B cell (primary cell): ENCODE results near the gene STT3B. TPM values are rescaled to one million over a fixed set of nuclear protein-coding genes. Genes with fewer than 3 reads are reported as not detected.

Experiments used
- ATAC-seq: fragments of 200-7000 bp; cut with Tn5 transposase; one replicate; pipeline ENCODE4 v1.10.0; 2021; ENCODE audit warnings: low read depth, mild to moderate bottlenecking, moderate number of reproducible peaks, moderate library complexity
- CTCF ChIA-PET: fragments of 350-600 bp; sonication (Branson Sonifier 250); formaldehyde crosslinking; loops from one replicate; lab custom pipeline; 2021; ENCODE audit warnings: antibody characterized with exemption, inconsistent platforms; lab: Charles Lee
- POLR2A ChIA-PET: fragments of 350-600 bp; sonication (Branson Sonifier 250); formaldehyde crosslinking; loops from one replicate; lab custom pipeline; 2021; ENCODE audit warnings: antibody characterized with exemption; lab: Charles Lee
- DNase-seq: peaks from one replicate; pipeline ENCODE4 v3.0.0; 2013
- H2AFZ ChIP-seq: 2 replicates; pipeline ENCODE4 v1.6.1; 2012; ENCODE audit warnings: mild to moderate bottlenecking, low read depth, low read length; ENCODE audit not compliant: insufficient read depth, poor library complexity, severe bottlenecking
- H3K27ac ChIP-seq, 2 donors: 1 replicate in 1 of 2; 2 replicates in 1 of 2; pipeline ENCODE4 v1.5.1; 2012 to 2013; ENCODE audit warnings: low read length in 2 of 2, mild to moderate bottlenecking in 2 of 2, moderate library complexity in 1 of 2
- H3K27me3 ChIP-seq, 4 experiments: fragments of 200-600 bp in 1 of 4; sonication (generic) in 1 of 4; replicated peaks in 1 of 4; 1 replicate in 2 of 4; 2 replicates in 2 of 4; pipeline versions ENCODE4 v1.6.1 to v1.7.0; 2013 to 2016; ENCODE audit warnings: low read length in 3 of 4, mild to moderate bottlenecking in 2 of 4, mixed read lengths in 1 of 4, moderate library complexity in 1 of 4; ENCODE audit not compliant: insufficient read depth in 4 of 4, control insufficient read depth in 3 of 4; ENCODE audit errors: control extremely low read depth in 1 of 4
- H3K36me3 ChIP-seq, 2 experiments: replicated peaks in 1 of 2; 1 replicate in 1 of 2; 2 replicates in 1 of 2; pipeline versions ENCODE4 v1.6.1 to v1.7.1; 2013; ENCODE audit warnings: low read length in 1 of 2; ENCODE audit not compliant: insufficient read depth in 2 of 2, control insufficient read depth in 1 of 2; ENCODE audit errors: control extremely low read depth in 1 of 2, extremely low read depth in 1 of 2
- H3K4me1 ChIP-seq, 2 donors: fragments of 200-600 bp in 1 of 2; sonication (generic) in 1 of 2; 1 replicate in 1 of 2; 2 replicates in 1 of 2; pipeline versions ENCODE4 v1.5.1 to v1.6.1; 2013 to 2017; ENCODE audit warnings: low read length in 2 of 2; ENCODE audit not compliant: control insufficient read depth in 2 of 2, insufficient read depth in 2 of 2
- H3K4me2 ChIP-seq: replicated peaks from 2 replicates; pipeline ENCODE3; 2012; ENCODE audit warnings: mild to moderate bottlenecking, low read depth, low read length; ENCODE audit not compliant: poor library complexity, severe bottlenecking
- H3K4me3 ChIP-seq, 5 experiments: fragments of 200-600 bp in 1 of 5; sonication (generic) in 1 of 5; 1 replicate in 3 of 5; 2 replicates in 2 of 5; pipeline versions ENCODE4 v1.5.1 to v1.7.0; 2011 to 2016; ENCODE audit warnings: low read length in 4 of 5, mild to moderate bottlenecking in 4 of 5, low read depth in 2 of 5, control low read depth in 1 of 5, moderate library complexity in 1 of 5; ENCODE audit not compliant: insufficient read depth in 1 of 5; ENCODE audit errors: control extremely low read depth in 1 of 5, extremely low read depth in 1 of 5
- H3K79me2 ChIP-seq: fragments of 200-600 bp; sonication (generic); one replicate; pipeline ENCODE4 v1.6.0; 2016; ENCODE audit warnings: low read length; ENCODE audit not compliant: control insufficient read depth, insufficient read depth
- H3K9ac ChIP-seq: fragments of 200-600 bp; sonication (generic); 2 replicates; pipeline ENCODE4 v1.6.1; 2017; ENCODE audit warnings: mild to moderate bottlenecking, low read length, moderate library complexity
- H3K9me3 ChIP-seq, 3 donors: one replicate each; pipeline versions ENCODE4 v1.6.1 to v1.7.1; 2013; ENCODE audit warnings: low read length in 2 of 3; ENCODE audit not compliant: control insufficient read depth in 2 of 3, insufficient read depth in 1 of 3; ENCODE audit errors: control extremely low read depth in 1 of 3
- H4K20me1 ChIP-seq: 2 replicates; pipeline ENCODE4 v1.6.0; 2012; ENCODE audit warnings: mild to moderate bottlenecking, low read length; ENCODE audit not compliant: insufficient read depth, control insufficient read depth, poor library complexity, severe bottlenecking
- H3K27ac Mint-ChIP-seq: one replicate; pipeline ENCODE4 v1.8.0; 2021; ENCODE audit warnings: mixed read lengths
- H3K27me3 Mint-ChIP-seq: one replicate; pipeline ENCODE4 v1.8.0; 2021; ENCODE audit warnings: mixed read lengths
- H3K4me1 Mint-ChIP-seq: one replicate; pipeline ENCODE4 v1.8.0; 2021; ENCODE audit warnings: mixed read lengths
- H3K4me3 Mint-ChIP-seq: one replicate; pipeline ENCODE4 v1.8.0; 2021; ENCODE audit warnings: mixed read lengths
- H3K9me3 Mint-ChIP-seq: one replicate; pipeline ENCODE4 v1.8.0; 2022; ENCODE audit warnings: mixed read lengths; ENCODE audit not compliant: insufficient read depth
- EZH2 ChIP-seq: IDR thresholded peaks from 2 replicates; pipeline ENCODE4 v1.6.1; 2012; ENCODE audit warnings: borderline replicate concordance, low read depth, mild to moderate bottlenecking, moderate library complexity, low read length; ENCODE audit not compliant: insufficient read depth, poor library complexity, severe bottlenecking
- intact Hi-C: fragments of 100-400 bp; cut with micrococcal nuclease; formaldehyde crosslinking; loops from one replicate; pipeline ENCODE4 v1.10.0; 2022
- polyA plus RNA-seq: library from polyadenylated mRNA; depleted of rRNA; stranded (reverse); fragments of >200 nt; gene quantifications from 2 replicates; pipeline ENCODE4 v1.2.3, GENCODE V29; 2012
- total RNA-seq, 2 donors: library from RNA; stranded (reverse); fragments of 120-200 nt in 1 of 2; gene quantifications; 1 replicate in 1 of 2; 2 replicates in 1 of 2; pipeline versions ENCODE4 v1.2.3 to v1.2.4, GENCODE V29; 2013 to 2022
- TF ChIP-seq, protein P1 (sequence below): fragments of 200-600 bp; IDR thresholded peaks from one replicate; pipeline ENCODE4 v1.8.0; 2022; ENCODE audit warnings: antibody characterized with exemption, mild to moderate bottlenecking

The STT3B gene
- total and polyA plus RNA-seq, 2 donors (not counting 1 experiment from before 2014, with no cell fraction given): 35.4 to 79.2 TPM

DNA sequence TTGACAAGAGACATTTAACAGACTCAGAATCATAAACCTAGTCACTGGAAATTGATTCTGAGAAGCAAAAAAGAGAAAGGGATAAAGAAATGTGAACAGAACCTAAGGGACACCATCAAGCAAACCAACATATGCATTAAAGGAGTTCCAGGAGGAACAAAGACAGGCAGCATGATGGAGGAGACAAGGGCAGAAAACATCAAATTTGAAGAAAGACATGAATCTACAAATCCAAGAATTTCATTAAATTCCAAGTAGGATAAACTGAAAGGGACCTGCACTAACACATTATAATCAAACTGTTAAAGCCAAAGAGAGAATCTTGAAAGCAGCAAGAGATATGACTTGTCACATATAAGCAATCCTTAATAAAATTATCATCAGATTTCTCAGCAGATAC lies 122.3 kb downstream of the STT3B start:
- Histone ChIP-seq H3K9me3 (peaks cover 22 to 35% (median 25%) of the 10 kb centered on the region in 3 donors), H3K79me2 (no peaks in the 10 kb centered on the region), H3K4me2 (no peak overlapping the region), H3K27me3 (no peaks in the 10 kb centered on the region), H4K20me1 (no peaks in the 10 kb centered on the region), H3K4me3 (no peak overlapping the region), H3K9ac (no peak overlapping the region), H3K36me3 (peaks cover 12 to 27% of the 10 kb centered on the region in 2 experiments), H3K4me1 (no peaks in the 10 kb centered on the region), H3K27ac (no peak overlapping the region), H2AFZ (no peak overlapping the region)
- no peak for DNase-seq
- ChIA-PET CTCF (no interaction called here), POLR2A (no interaction called here)
- no peaks in the 10 kb centered on the region for H3K27me3 Mint-ChIP-seq
- ATAC-seq: no peak
- no peak overlapping the region for H3K4me3 Mint-ChIP-seq
- intact Hi-C loops: no loop called here
- TF ChIP-seq EZH2: no peak
- TF ChIP-seq, protein P1, sequence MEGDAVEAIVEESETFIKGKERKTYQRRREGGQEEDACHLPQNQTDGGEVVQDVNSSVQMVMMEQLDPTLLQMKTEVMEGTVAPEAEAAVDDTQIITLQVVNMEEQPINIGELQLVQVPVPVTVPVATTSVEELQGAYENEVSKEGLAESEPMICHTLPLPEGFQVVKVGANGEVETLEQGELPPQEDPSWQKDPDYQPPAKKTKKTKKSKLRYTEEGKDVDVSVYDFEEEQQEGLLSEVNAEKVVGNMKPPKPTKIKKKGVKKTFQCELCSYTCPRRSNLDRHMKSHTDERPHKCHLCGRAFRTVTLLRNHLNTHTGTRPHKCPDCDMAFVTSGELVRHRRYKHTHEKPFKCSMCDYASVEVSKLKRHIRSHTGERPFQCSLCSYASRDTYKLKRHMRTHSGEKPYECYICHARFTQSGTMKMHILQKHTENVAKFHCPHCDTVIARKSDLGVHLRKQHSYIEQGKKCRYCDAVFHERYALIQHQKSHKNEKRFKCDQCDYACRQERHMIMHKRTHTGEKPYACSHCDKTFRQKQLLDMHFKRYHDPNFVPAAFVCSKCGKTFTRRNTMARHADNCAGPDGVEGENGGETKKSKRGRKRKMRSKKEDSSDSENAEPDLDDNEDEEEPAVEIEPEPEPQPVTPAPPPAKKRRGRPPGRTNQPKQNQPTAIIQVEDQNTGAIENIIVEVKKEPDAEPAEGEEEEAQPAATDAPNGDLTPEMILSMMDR: no peak
- H3K4me1 Mint-ChIP-seq: no peaks in the 10 kb centered on the region
- peaks cover 27% of the 10 kb centered on the region for H3K9me3 Mint-ChIP-seq
- H3K27ac Mint-ChIP-seq: no peak overlapping the region

DNA sequence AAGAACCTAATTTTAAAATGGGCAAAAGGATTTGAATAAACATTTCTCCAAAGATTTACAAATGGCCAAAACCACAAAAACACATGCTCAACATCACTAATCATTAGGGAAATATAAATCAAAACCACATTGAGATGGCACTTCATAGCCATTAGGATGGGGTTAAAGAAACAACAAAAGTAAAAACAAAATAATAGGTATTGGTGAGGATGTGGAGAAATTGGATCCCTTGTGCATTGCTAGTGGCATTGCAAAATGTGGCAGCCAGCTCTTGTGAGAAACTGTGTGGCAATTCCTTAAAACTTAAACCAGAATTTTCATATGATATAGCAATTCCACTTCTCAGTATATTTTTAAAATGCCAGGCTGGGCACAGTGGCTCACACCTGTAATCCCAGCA lies 126.5 kb downstream of the STT3B start:
- Histone ChIP-seq H3K36me3 (peaks cover 23 to 66% of the 10 kb centered on the region in 2 experiments), H3K79me2 (no peaks in the 10 kb centered on the region), H3K27ac (no peak overlapping the region), H3K4me3 (no peak overlapping the region), H3K9ac (no peak overlapping the region), H3K27me3 (no peaks in the 10 kb centered on the region), H4K20me1 (no peaks in the 10 kb centered on the region), H3K9me3 (peaks cover 5 to 14% (median 10%) of the 10 kb centered on the region in 3 donors), H3K4me1 (no peaks in the 10 kb centered on the region), H3K4me2 (no peak overlapping the region), H2AFZ (no peak overlapping the region)
- TF ChIP-seq, protein P1: no peak
- no peak for TF ChIP-seq EZH2
- intact Hi-C loops: no loop called here
- ATAC-seq (no peak), DNase-seq (no peak)
- Mint-ChIP-seq H3K9me3 (peaks cover 12% of the 10 kb centered on the region), H3K27ac (no peak overlapping the region), H3K4me3 (no peak overlapping the region), H3K4me1 (no peaks in the 10 kb centered on the region), H3K27me3 (no peaks in the 10 kb centered on the region)
- ChIA-PET CTCF (interaction anchor here (0.5 kb wide), 1 partner anchor 1073 kb away, joined by 4 read pairs; no protein-coding TSS in a partner anchor), POLR2A (no interaction called here)
